Measurements from ENCODE around the gene DAZAP1.

DNA sequence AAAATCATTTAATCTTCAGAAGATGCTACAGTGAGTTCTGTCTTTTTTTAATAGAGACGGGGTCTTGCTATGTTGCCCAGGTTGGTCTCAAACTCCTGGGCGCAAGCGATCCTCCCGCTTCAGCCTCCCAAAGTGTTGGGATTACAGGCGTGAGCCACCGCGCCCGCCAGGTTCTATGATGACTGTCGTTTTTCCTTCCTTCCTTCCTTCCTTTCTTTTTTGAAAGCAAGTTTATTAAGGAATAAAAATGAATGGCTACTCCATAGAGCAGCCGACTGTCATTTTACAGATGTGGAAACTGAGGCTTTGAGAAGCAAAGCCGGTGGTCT, 5.5 kb upstream of the DAZAP1 start:
- TF ChIP-seq, protein P1, sequence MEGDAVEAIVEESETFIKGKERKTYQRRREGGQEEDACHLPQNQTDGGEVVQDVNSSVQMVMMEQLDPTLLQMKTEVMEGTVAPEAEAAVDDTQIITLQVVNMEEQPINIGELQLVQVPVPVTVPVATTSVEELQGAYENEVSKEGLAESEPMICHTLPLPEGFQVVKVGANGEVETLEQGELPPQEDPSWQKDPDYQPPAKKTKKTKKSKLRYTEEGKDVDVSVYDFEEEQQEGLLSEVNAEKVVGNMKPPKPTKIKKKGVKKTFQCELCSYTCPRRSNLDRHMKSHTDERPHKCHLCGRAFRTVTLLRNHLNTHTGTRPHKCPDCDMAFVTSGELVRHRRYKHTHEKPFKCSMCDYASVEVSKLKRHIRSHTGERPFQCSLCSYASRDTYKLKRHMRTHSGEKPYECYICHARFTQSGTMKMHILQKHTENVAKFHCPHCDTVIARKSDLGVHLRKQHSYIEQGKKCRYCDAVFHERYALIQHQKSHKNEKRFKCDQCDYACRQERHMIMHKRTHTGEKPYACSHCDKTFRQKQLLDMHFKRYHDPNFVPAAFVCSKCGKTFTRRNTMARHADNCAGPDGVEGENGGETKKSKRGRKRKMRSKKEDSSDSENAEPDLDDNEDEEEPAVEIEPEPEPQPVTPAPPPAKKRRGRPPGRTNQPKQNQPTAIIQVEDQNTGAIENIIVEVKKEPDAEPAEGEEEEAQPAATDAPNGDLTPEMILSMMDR (IDR thresholded peaks at IDR 0.05) = no peak
- TF ChIP-seq POLR2A (IDR thresholded peaks at IDR 0.05) (no peak), POLR2AphosphoS5 (IDR thresholded peaks at IDR 0.05) (no peak)

Measured in suprapubic skin (tissue), 4 donors.